ENCODE measurements around the gene ERRFI1.

- TF ChIP-seq CTCF (IDR thresholded peaks at IDR 0.05 in 8 of 11, conservative IDR thresholded peaks at IDR 0.05 in 3 of 11): no peak
- no peak for TF ChIP-seq POLR2A (IDR thresholded peaks at IDR 0.05)
- no peak for TF ChIP-seq POLR2AphosphoS5 (IDR thresholded peaks at IDR 0.05)
Measured at GRCh38 chr1:8002329-8002910, 23.7 kb downstream of the ERRFI1 start.

Data from spleen (tissue), 7 donors.